ENCODE data around the gene GABRG2.

Gene GABRG2

DNA sequence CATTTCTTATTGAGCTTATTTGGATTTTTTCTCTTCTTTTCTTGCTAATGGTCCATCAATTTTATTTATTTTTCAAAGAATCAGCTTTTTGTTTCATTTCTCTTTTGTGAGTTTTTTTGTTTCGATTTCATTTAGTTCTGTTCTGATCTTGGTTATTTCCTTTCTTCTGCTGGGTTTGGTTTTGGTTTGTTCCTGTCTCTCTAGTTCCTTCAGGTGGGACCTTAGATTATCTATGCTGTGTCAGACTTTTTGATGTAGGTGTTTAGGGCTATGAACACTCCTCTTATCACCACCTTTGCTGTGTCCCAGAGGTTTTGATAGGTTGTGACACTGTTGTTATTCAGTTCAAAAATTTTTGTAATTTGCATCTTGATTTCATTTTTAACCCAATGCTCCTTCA, 119.8 kb downstream of the GABRG2 start:
- TF ChIP-seq, protein P1, sequence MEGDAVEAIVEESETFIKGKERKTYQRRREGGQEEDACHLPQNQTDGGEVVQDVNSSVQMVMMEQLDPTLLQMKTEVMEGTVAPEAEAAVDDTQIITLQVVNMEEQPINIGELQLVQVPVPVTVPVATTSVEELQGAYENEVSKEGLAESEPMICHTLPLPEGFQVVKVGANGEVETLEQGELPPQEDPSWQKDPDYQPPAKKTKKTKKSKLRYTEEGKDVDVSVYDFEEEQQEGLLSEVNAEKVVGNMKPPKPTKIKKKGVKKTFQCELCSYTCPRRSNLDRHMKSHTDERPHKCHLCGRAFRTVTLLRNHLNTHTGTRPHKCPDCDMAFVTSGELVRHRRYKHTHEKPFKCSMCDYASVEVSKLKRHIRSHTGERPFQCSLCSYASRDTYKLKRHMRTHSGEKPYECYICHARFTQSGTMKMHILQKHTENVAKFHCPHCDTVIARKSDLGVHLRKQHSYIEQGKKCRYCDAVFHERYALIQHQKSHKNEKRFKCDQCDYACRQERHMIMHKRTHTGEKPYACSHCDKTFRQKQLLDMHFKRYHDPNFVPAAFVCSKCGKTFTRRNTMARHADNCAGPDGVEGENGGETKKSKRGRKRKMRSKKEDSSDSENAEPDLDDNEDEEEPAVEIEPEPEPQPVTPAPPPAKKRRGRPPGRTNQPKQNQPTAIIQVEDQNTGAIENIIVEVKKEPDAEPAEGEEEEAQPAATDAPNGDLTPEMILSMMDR (IDR thresholded peaks at IDR 0.05; ENCODE audit: low read depth, low read length), result no peak
- no peak for DNase-seq (ENCODE audit: extremely low read depth, low read depth)

DNA sequence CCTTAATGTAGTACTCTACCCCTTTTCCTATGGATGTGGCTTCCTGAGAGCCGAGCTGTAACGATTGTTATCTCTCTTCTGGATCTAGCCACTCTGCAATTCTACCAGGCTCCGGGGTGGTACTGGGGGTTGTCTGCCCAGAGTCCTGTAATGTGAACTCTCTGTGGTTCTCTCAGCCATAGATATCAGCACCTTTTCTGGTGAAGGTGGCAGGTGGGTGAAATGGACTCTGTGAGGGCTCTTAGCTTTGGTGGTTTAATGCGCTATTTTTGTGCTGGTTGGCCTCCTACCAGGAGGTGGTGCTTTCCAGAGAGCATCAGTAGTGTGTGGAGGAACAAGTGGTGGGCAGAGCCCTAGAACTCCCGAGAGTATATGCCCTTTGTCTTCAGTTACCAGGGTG, 122.1 kb downstream of the GABRG2 start:
- TF ChIP-seq, protein P1 (IDR thresholded peaks at IDR 0.05; ENCODE audit: low read depth, low read length), result no peak

GRCh38 chr5:162193012-162193411, 125.4 kb downstream of the GABRG2 start:
- DNase-seq (ENCODE audit: extremely low read depth, low read depth), result no peak
- TF ChIP-seq, protein P1 (IDR thresholded peaks at IDR 0.05; ENCODE audit: low read depth, low read length), result no peak

More for the DNA sequence above, 122.1 kb downstream of the GABRG2 start:
- DNase-seq (ENCODE audit: extremely low read depth, low read depth), result no peak

- DNase-seq (ENCODE audit: extremely low read depth, low read depth), result no peak
- TF ChIP-seq, protein P1 (IDR thresholded peaks at IDR 0.05; ENCODE audit: low read depth, low read length), result no peak
Observed at GRCh38 chr5:162196351-162196750, 128.8 kb downstream of the GABRG2 start.

DNA sequence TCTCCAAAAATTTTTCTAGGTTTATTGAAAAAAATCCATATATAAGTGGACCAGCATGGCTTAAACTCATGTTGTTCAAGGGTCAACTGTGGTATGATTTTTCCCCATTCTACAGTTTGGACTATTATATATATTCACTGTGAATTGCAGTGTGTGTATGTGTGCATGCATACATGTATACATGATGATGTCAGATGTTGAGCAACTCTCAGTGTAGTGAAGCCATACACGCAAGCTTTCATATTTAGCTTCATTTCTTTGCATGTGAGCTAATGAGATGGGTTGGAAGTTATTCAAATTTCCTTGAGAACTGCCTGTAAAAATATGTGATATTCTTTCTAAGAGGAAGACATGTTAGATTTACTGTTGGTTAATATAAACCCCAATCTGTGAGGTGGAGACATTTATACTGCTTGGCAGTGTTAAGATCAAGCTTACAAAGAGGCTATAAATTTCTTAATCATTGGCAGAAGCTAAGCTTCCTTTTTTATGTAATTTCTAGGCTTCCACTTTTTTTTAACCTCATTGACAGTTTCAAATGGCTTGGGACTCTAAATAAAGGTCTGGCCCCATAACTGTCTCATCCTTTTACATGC, 134.8 kb downstream of the GABRG2 start:
- TF ChIP-seq, protein P1 (IDR thresholded peaks at IDR 0.05; ENCODE audit: low read depth, low read length), result no peak
- DNase-seq (ENCODE audit: extremely low read depth, low read depth), result no peak
